Measurements from ENCODE around the gene RFT1. TPM values are rescaled to one million over a fixed set of nuclear protein-coding genes. Genes with fewer than 3 reads are reported as not detected.

RFT1 gene
- total RNA-seq, 1 donor from 2014 or later = 8.5 TPM

GRCh38 chr3:53104762-53105161 is 25.5 kb downstream of the RFT1 start:
- ATAC-seq (peak; percentile 48), DNase-seq (no peak)

GRCh38 chr3:53103397-53104296 is 26.6 kb downstream of the RFT1 start:
- ATAC-seq = peak; percentile 56
- DNase-seq = peak; percentile 51
- intact Hi-C loops (cut with micrococcal nuclease) = no loop called here

More at GRCh38 chr3:53104762-53105161, 25.5 kb downstream of the RFT1 start:
- intact Hi-C loops (cut with micrococcal nuclease) = no loop called here

GRCh38 chr3:53102601-53103147 is 27.6 kb downstream of the RFT1 start:
- ATAC-seq (peak; percentile 45), DNase-seq (no peak)
- intact Hi-C loops (cut with micrococcal nuclease) = no loop called here

- intact Hi-C loops (cut with micrococcal nuclease) = no loop called here
- ATAC-seq (no peak), DNase-seq (no peak)
Observed at GRCh38 chr3:53101956-53102355, 28.3 kb downstream of the RFT1 start.

- intact Hi-C loops (cut with micrococcal nuclease) = no loop called here
- ATAC-seq (no peak), DNase-seq (no peak)
Observed at GRCh38 chr3:53100818-53101466, 29.3 kb downstream of the RFT1 start.

- ATAC-seq (no peak), DNase-seq (no peak)
- intact Hi-C loops (cut with micrococcal nuclease) = no loop called here
Observed at GRCh38 chr3:53097887-53098286, 32.3 kb downstream of the RFT1 start.

- no peak for DNase-seq
- no peak for ATAC-seq
- intact Hi-C loops (cut with micrococcal nuclease) = no loop called here
Observed at GRCh38 chr3:53092942-53093341, 37.3 kb downstream of the RFT1 start.

GRCh38 chr3:53092216-53092615 is 38.0 kb downstream of the RFT1 start:
- ATAC-seq (no peak), DNase-seq (no peak)
- intact Hi-C loops (cut with micrococcal nuclease) = no loop called here

- intact Hi-C loops (cut with micrococcal nuclease) = no loop called here
- DNase-seq (no peak), ATAC-seq (no peak)
Observed at GRCh38 chr3:53091011-53091410, 39.2 kb downstream of the RFT1 start.

GRCh38 chr3:53089511-53089910 is 40.7 kb downstream of the RFT1 start:
- DNase-seq (peak; percentile 84), ATAC-seq (peak; percentile 90)
- intact Hi-C loops (cut with micrococcal nuclease) = no loop called here

- no peak for ATAC-seq
Observed at GRCh38 chr3:53085476-53085875, 44.8 kb downstream of the RFT1 start.

GRCh38 chr3:53084310-53085001 is 45.8 kb downstream of the RFT1 start:
- intact Hi-C loops (cut with micrococcal nuclease) = no loop called here
- peak; percentile 88 for ATAC-seq
- DNase-seq = peak; percentile 75

More at GRCh38 chr3:53085476-53085875, 44.8 kb downstream of the RFT1 start:
- no peak for DNase-seq
- intact Hi-C loops (cut with micrococcal nuclease) = no loop called here

- intact Hi-C loops (cut with micrococcal nuclease) = no loop called here
- ATAC-seq (peak; percentile 44), DNase-seq (peak; percentile 44)
Observed at GRCh38 chr3:53083949-53084309, 46.3 kb downstream of the RFT1 start.

GRCh38 chr3:53083521-53083920 is 46.7 kb downstream of the RFT1 start:
- DNase-seq (peak; percentile 87), ATAC-seq (peak; percentile 71)
- intact Hi-C loops (cut with micrococcal nuclease) = no loop called here

- ATAC-seq = no peak
- intact Hi-C loops (cut with micrococcal nuclease) = no loop called here
Observed at GRCh38 chr3:53082736-53083135, 47.5 kb downstream of the RFT1 start.

GRCh38 chr3:53081318-53081717 is 48.9 kb downstream of the RFT1 start:
- ATAC-seq (no peak), DNase-seq (no peak)
- intact Hi-C loops (cut with micrococcal nuclease) = no loop called here

More at GRCh38 chr3:53082736-53083135, 47.5 kb downstream of the RFT1 start:
- DNase-seq = no peak

GRCh38 chr3:53080612-53081205 is 49.5 kb downstream of the RFT1 start:
- intact Hi-C loops (cut with micrococcal nuclease) = no loop called here
- ATAC-seq (no peak), DNase-seq (no peak)

- no peak for ATAC-seq
- DNase-seq = no peak
- intact Hi-C loops (cut with micrococcal nuclease) = no loop called here
Observed at GRCh38 chr3:53079791-53080555, 50.3 kb downstream of the RFT1 start.

GRCh38 chr3:53079147-53079546 is 51.1 kb downstream of the RFT1 start:
- intact Hi-C loops (cut with micrococcal nuclease) = no loop called here
- DNase-seq (no peak), ATAC-seq (no peak)

Measured in left ventricle myocardium superior (tissue), 1 donor.